Activated CD8-positive, alpha-beta memory T cell treated with anti-CD3 and anti-CD28 coated beads for 4 hours (primary cell): ENCODE results near the gene ADRM1.

Experiments used
- DNase-seq, 2 donors: peaks; one replicate each; pipeline ENCODE4 v3.0.0-alpha.2; 2020; ENCODE audit warnings: low read depth in 2 of 2

ADRM1 gene

GRCh38 chr20:62302341-62303061, at the start of gene ADRM1:
ADRM1 (plus strand) TSS chr20:62302997; CDS start chr20:62303569, 572 bp downstream.
- peak; percentile 89 to 92 for DNase-seq

- no peak for DNase-seq
Measured at GRCh38 chr20:62253398-62253797, 49.4 kb upstream of the ADRM1 start.

- DNase-seq = no peak
Measured at GRCh38 chr20:62254021-62254724, 48.6 kb upstream of the ADRM1 start.

- no peak for DNase-seq
Measured at GRCh38 chr20:62255976-62256375, 46.8 kb upstream of the ADRM1 start.

- no peak for DNase-seq
Measured at GRCh38 chr20:62258499-62259293, 44.1 kb upstream of the ADRM1 start.

GRCh38 chr20:62259294-62259565, 43.6 kb upstream of the ADRM1 start:
- no peak for DNase-seq

GRCh38 chr20:62262064-62262463, 40.7 kb upstream of the ADRM1 start:
- DNase-seq = no peak

GRCh38 chr20:62263396-62263795, 39.4 kb upstream of the ADRM1 start:
- DNase-seq = no peak

- no peak for DNase-seq
Measured at GRCh38 chr20:62265365-62265764, 37.4 kb upstream of the ADRM1 start.

- DNase-seq = no peak
Measured at GRCh38 chr20:62266340-62266739, 36.5 kb upstream of the ADRM1 start.

GRCh38 chr20:62266851-62267250, 35.9 kb upstream of the ADRM1 start:
- DNase-seq = no peak

GRCh38 chr20:62267543-62267942, 35.3 kb upstream of the ADRM1 start:
- no peak for DNase-seq

GRCh38 chr20:62268228-62268900, 34.4 kb upstream of the ADRM1 start:
- no peak for DNase-seq

GRCh38 chr20:62269378-62269777, 33.4 kb upstream of the ADRM1 start:
- no peak for DNase-seq

GRCh38 chr20:62269871-62270270, 32.9 kb upstream of the ADRM1 start:
- DNase-seq = no peak

- DNase-seq = no peak
Measured at GRCh38 chr20:62272200-62272599, 30.6 kb upstream of the ADRM1 start.

GRCh38 chr20:62273416-62273815, 29.4 kb upstream of the ADRM1 start:
- DNase-seq = no peak

- no peak for DNase-seq
Measured at GRCh38 chr20:62274332-62274950, 28.4 kb upstream of the ADRM1 start.

- no peak for DNase-seq
Measured at GRCh38 chr20:62275219-62275618, 27.6 kb upstream of the ADRM1 start.

GRCh38 chr20:62276439-62276838, 26.4 kb upstream of the ADRM1 start:
- DNase-seq = no peak

- DNase-seq = no peak
Measured at GRCh38 chr20:62277253-62277652, 25.5 kb upstream of the ADRM1 start.

- no peak for DNase-seq
Measured at GRCh38 chr20:62280303-62280702, 22.5 kb upstream of the ADRM1 start.
